ENCODE data around the gene SLC8B1.

- TF ChIP-seq, protein P1, sequence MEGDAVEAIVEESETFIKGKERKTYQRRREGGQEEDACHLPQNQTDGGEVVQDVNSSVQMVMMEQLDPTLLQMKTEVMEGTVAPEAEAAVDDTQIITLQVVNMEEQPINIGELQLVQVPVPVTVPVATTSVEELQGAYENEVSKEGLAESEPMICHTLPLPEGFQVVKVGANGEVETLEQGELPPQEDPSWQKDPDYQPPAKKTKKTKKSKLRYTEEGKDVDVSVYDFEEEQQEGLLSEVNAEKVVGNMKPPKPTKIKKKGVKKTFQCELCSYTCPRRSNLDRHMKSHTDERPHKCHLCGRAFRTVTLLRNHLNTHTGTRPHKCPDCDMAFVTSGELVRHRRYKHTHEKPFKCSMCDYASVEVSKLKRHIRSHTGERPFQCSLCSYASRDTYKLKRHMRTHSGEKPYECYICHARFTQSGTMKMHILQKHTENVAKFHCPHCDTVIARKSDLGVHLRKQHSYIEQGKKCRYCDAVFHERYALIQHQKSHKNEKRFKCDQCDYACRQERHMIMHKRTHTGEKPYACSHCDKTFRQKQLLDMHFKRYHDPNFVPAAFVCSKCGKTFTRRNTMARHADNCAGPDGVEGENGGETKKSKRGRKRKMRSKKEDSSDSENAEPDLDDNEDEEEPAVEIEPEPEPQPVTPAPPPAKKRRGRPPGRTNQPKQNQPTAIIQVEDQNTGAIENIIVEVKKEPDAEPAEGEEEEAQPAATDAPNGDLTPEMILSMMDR (IDR thresholded peaks at IDR 0.05; ENCODE audit: poor library complexity, severe bottlenecking) = no peak
- TF ChIP-seq EP300 (conservative IDR thresholded peaks at IDR 0.05; ENCODE audit: poor library complexity, severe bottlenecking) = no peak
- TF ChIP-seq POLR2AphosphoS5 (IDR thresholded peaks at IDR 0.05) = no peak
- TF ChIP-seq TAF1 (IDR thresholded peaks at IDR 0.05; ENCODE audit: low read depth) = no peak
- TF ChIP-seq EZH2 (IDR thresholded peaks at IDR 0.05; ENCODE audit: borderline replicate concordance, insufficient read depth, low read length, poor library complexity, severe bottlenecking) = no peak
- no peak for TF ChIP-seq REST (IDR thresholded peaks at IDR 0.05; ENCODE audit: borderline replicate concordance)
These were observed 29.8 kb upstream of the SLC8B1 start for GRCh38 chr12:113364698-113365097.

Data from neural cell (in vitro differentiated cells).